HG03575 (cell line): ENCODE data around the gene MYO10.
"Not testable (repeated sequence)": the region's sequence is repeated elsewhere in the genome, so short reads cannot be mapped to it uniquely, and the experiment has no call there.

Experiments
- ATAC-seq: cut with Tn5 transposase; IDR thresholded peaks from one replicate; pipeline ENCODE4 v1.9.1; 2021; ENCODE audit not compliant: unreplicated experiment, insufficient number of reproducible peaks, low FRiP score; ENCODE audit errors: extremely low read depth

MYO10 gene

DNA sequence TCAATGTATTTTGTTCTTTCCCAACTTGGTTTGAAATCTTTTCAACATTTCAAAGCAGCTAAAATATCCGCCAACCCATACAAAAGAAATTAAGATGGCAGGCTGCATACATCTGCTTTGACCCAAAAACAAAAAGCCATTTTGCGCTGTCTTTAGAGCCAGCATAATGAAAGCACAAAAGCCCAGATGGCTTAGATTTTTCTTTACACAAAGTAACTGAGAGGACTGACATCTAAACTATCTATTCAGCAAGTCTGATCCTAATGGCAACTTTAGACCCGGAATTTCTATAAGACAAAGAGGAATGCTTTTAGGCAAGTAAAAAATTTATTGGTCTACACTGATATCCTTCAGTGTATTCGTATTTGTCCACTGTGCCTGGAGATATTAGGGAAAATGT lies 86.3 kb downstream of the MYO10 start:
- no peak for ATAC-seq

GRCh38 chr5:16849181-16849580 lies 86.9 kb downstream of the MYO10 start:
- no peak for ATAC-seq

DNA sequence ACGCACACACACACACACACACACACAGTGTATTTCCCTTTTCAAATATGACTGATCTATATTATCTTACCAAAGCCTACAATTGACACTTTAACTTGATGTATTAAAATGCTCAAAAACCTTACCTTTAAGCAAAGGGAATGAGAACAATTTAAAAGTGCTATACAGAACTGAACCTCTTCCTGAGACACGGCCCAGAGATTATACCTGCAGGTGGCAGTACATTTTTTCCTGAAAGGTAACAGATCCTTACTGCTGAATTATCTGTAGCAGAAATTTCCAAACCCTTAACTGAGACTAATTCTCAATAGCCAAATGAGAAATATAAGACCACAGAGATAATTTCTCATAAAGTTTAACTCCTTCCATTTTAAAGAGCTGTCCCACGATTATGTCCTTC lies 91.1 kb downstream of the MYO10 start:
- no peak for ATAC-seq

DNA sequence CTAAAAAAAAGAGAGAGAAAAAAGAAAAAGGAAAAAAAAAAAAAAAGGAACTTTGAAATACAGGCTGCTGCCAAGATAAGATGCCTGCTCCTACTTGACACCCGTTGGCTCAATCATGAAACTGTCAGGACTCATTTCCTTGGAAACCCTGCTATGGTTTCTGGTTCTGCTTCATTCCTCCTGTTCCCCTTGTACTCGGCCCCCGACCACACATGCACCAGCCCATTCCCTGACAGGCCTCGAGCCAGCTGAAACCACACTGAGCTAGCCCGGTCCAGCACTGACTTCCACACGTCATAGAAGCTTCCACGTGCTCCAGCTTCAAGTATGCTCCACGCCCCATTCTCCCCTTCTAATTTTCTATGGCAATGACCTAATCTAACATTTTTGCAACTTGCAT lies 93.2 kb downstream of the MYO10 start:
- no peak for ATAC-seq

GRCh38 chr5:16841416-16841815 lies 94.7 kb downstream of the MYO10 start:
- ATAC-seq = no peak

DNA sequence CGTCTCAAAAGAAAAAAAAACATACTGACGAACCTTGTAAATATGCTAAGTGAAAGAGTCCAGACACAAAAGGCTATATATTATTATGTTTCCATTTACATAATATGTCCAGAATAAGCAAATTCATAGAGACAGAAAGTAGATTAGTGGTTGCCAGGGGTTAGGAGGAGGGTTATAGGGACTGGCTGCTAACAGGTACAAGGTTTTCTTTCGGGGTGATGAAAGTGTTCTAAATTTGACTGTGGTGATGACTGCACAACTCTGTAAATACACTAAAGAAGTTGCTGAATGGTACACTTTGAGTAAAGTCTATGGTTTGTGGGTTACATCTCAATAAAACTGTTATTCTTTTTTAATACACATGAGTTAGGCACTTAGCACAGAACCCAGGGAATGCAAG lies 98.8 kb downstream of the MYO10 start:
- no peak for ATAC-seq

DNA sequence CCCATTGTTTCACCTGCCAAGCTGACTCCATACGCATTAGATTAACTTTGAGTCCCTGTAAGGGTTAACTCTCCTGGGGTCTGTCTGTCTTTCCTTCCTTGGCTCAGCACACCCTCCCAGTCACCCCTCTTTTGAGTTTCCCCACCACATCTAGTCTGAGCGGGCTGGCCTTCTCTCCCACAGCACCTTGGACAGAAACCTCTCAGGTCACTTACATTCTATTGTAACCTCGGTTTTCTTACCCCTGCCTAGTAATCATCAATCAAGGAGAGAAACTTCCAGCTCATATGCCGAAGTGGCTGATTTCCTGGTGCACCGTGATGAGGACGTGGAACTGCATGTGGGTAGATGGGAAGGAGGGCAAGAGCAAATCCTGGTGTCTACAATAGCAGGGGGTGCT lies 102.1 kb downstream of the MYO10 start:
- ATAC-seq = no peak

DNA sequence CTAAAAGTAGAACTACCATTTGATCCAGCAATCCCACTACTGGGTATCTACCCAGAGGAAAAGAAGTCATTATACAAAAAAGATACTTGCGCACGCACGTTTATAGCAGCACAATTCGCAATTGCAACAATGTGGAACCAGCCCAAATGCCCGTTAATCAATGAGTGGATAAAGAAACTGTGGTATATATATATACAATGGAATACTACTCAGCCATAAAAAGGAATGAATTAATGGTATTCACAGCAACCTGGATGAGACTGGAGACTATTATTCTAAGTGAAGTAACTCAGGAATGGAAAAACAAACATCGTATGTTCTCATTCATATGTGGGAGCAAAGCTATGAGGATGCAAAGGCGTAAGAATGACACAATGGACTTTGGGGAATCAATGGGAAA lies 104.8 kb downstream of the MYO10 start:
- not testable (repeated sequence) for ATAC-seq

DNA sequence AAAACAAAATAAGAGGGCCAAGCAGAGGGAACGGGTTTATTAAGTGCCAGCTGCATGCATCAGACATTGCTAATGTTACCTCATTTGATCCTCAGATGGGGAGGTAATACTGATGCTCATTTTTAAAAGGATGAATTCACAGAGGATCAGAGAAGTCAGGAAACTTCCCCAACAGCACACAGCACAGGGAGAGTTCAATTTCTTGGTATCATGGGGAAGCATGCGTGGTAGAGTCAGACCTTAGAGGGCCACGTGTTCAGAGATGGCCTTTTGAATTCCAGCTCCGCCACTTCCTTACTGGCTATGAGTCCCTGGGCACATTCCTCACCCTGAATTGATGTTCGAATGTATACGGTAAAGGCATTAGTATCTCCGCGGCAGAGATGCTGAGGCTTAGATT lies 108.3 kb downstream of the MYO10 start:
- no peak for ATAC-seq

DNA sequence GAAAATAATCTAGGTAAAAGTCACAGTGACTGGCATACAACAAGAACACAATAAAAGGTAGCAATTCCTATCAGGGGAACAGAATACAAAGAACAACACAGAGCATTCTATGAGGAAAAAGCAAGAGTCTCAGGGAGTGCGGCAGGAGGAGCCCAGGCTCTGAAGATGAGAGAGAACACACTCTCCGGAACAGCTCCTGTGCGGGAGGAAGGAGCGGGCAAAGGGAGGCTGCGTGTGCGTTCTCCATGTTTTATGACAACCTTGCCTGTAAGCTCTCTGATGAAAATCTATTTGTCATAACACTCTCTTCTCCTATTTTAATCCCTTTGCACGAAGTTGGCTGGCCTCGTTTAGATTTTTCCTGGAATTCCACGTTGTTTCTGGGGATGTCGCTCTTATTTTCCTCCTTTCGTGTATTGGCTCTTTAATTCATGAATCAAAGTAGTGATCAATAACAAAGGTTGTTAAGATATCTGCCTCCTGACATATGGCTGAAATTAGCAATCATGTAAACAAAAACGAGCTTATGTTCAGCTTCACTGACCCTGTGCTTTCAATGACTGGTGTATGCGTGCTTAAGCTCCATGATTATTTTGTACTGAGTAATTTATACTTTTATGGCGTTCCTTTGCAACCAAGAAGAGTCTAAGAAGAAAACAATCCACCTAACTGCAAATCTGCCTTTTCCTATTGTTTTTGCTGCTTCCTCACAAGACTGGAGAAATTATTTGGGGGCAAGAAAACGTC lies 109.5 kb downstream of the MYO10 start:
- ATAC-seq = no peak

DNA sequence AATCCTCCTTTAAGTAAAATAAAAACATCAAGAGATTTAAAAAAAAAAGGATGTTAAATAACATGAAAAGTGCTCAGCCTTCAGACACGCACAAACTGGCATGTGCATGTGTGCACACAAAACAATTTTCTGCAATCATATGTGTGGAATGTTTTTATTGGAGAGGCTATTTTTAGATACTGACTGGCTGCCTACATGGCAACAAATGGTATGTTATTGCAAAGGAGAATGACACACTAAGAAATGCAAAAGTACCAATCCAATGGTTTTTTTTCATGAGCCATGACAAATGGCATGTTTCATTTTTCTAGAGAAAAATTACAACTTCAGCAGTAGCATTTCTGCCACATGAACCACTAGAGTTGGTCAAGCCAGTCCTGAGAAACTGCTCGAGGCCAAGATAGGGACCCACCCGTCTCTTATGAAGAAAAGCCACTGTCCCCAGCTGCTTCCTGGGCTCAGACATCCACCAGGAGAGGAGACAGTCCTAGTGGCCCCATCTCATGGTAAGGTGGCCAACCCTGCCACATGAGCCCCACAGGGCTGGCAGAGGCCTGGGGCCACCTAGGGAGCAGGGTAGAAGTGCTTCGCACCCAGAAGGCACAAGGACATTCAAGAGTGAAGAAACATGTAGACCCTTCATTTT lies 116.4 kb downstream of the MYO10 start:
- ATAC-seq = no peak

DNA sequence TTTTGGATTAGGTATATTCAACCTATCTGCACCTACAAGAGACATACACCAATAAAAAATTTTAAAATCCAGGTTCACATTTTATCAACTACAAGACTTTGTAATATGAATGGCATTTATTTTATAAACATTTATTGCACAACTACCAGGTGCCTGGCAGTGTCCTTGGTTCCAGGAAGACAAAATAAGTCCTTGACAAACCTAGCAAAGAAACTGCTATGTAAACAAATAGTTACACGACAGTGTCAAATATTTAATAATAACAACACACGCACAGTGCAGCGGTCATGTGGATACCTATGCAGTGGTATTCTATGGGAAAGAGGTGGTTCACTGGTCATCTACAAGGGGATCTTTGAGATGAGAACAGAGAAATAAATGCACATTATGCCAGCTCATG lies 120.7 kb downstream of the MYO10 start:
- ATAC-seq = no peak

DNA sequence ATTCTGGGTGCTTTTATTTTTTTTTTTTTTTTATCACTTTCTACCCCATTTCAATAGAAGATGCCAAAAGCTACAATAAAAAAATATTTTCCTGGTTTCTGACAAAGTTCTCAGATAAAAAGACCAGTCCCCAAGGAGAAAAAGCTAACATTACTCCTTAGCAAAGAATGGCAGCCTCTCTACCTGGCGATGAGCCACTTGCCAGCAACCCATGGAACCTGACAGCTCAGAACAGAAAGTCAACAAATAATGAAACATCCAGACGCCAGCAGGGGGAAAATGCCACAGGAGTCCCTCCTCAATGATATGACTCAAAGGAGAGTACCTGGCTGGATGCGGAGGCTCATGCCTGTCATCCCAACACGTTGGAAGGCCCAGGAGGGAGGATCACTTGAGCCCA lies 123.2 kb downstream of the MYO10 start:
- ATAC-seq = no peak

DNA sequence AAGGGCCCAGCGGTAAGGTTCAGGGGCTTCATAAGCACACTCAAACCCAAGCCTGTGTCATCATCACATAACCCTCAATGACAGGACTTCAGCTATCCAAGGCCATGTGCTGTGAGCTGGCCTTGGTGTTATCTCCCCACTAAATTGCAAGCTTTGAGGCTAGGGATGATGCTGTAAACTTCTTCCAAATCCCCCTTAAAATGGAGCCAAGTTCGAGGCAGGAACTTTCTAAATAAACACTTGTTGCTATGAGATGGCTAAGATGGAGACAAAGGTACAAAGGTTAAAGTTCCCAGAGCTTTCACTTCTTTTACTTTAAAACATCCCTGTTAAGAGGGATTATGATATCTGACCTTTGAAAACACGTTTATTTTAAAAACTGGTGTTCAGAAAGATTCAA lies 123.6 kb downstream of the MYO10 start:
- no peak for ATAC-seq

DNA sequence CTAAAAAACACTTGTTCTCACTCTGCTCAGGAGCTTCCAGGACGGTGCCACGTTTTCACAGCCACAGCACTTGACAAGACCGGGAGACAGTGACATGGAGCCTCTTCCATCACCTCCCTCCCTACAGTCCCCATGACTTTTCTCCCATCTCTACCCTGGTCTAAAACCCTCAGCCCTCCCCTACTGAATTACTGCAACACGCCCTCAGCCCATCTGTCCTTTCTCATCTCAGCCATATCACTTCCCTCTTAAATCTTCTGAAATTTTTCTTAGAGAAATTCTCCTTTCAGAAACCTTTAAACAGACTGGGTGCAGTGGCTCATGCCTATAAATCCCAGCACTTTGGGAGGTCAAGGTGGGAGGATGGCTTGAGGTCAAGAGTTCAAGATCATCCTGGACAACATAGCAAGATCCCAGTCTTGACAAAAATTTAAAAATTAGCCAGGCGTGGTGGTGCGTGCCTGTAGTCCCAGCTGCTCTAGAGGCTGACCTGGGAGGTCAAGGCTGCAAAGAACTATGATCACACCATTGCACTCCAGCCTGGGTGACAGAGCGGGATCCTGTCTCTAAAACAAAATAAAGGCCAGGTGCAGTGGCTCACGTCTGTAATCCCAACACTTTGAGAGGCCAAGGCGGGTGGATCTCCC lies 125.8 kb downstream of the MYO10 start:
- no peak for ATAC-seq

DNA sequence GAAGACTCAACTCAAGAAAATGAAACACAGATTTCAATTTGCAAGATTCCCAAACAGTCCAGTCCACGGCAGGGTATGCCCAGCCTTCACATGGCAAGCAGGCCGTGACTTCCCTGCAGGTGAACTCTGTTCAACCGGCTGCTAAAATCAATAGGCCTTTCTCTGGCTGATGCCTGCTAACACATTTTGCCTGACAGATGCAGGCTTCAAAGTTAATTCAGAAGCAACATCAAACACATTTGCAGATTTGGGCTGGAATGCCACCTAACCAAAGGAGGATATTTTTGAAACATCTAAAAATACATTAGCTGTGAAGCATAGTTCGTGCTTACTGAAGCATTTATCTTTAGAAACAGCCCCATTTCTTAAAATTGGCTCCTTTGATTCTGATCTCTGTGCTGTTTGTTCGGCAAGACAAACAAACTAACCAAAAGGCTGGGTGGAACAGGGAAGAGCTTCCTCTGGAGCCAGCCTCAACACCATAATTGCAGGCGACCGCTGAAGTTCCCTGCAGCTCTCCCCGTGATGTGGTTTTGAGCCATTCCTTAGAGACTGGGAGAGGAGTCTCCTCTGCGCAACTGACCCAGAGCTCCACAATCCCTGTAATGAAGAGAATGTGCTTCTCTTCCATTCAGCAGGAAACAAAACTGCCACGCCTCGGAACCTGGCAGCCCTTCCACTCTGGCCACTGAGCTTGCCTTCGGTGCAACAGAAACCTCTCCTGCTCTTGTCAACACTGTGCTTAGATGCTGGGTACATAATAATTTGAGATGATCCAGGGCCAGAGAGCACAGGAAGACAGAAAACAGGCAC lies 126.5 kb downstream of the MYO10 start:
- ATAC-seq = no peak

DNA sequence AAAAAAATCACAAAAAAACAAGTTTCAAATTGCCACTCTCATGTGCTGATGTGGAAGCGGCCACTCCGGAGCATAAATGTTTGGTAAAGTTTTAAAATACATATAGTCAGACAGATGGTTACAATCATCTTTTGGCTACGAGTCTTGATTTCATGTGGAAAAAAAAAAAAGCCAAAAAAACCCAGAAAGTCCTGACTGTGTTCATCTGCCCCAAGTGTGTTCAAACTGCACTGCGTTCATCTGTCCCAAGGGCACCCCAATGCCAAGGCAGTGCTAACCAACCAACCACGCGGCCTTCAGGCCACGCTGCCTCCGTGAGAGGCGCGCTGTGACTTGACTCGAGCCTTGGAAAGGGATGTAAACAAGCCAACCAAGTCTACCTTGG lies 127.1 kb downstream of the MYO10 start:
- ATAC-seq = no peak

GRCh38 chr5:16808021-16808420 lies 128.1 kb downstream of the MYO10 start:
- no peak for ATAC-seq

DNA sequence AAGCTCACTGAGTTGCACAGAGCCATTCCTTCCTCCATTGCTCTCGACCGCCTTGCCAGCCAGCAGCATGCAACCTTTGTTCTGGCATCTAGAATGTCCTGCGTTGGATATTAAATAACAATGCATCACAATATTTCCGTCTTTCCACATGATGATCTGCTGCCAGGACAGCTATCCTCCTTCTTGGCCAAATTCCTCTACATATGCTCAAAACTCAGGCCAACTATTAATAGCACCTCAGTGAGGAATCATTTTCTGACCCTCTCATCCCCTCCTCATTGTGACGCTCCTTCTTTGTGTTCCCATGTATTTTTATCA lies 128.6 kb downstream of the MYO10 start:
- no peak for ATAC-seq
